ENCODE measurements around the gene ZFAND3.

The ZFAND3 gene

DNA sequence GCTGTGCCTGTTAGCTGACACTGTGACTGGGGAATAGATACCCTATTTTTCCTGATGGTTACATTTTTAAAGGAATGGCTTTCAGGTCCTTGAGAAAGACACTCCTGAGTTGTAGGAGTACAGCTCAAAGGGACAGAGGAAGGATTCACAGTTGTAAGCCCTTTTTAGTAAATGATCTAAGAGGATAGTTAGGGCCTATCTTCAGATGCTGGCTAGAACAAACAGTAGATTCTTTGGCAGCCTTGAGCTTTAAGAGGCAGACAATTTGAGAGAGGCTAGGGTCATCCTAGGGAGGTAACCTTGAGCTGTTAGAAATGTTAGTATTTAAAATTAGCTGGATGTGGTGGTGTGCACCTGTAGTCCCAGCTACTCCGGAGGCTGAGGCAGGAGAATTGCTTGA lies 111.5 kb downstream of the ZFAND3 start:
- H3K9me3 ChIP-seq (ENCODE audit: insufficient read depth, low read depth, low read length) = no peaks in the 10 kb centered on the region
- H3K36me3 ChIP-seq (ENCODE audit: insufficient read depth, low read depth, low read length) = no peaks in the 10 kb centered on the region
- H3K27ac ChIP-seq (ENCODE audit: low read length) = no peak overlapping the region
- H3K4me3 ChIP-seq (ENCODE audit: low read length) = no peak overlapping the region
- no peaks in the 10 kb centered on the region for H3K27me3 ChIP-seq (ENCODE audit: insufficient read depth, low read length)
- H3K9ac ChIP-seq (ENCODE audit: low read depth, low read length) = no peak overlapping the region
- H3K4me1 ChIP-seq (ENCODE audit: insufficient read depth, low read length) = peaks cover 25% of the 10 kb centered on the region

DNA sequence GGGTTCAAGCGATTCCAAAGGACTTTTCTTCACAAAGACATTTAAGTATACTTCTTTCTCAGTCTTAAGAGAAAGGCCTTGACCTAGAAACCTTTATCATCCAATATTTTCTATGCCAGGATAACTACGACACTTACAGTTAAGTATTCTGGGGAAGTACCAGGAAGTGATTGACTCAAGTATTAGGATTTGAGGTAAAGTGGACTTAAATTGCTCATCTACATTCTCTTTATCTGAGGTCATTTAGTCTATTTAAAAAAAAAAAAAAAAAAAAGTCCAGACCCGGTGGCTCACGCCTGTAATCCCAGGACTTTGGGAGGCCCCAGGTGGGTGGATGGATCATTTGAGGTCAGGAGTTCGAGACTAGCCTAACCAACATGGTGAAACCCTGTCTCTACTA lies 114.7 kb downstream of the ZFAND3 start:
- Histone ChIP-seq H3K4me3 (ENCODE audit: low read length) (no peak overlapping the region), H3K36me3 (ENCODE audit: insufficient read depth, low read depth, low read length) (no peaks in the 10 kb centered on the region), H3K27me3 (ENCODE audit: insufficient read depth, low read length) (no peaks in the 10 kb centered on the region), H3K4me1 (ENCODE audit: insufficient read depth, low read length) (peaks cover under 1% of the 10 kb centered on the region; the same call in 1 of the 2 replicates), H3K9me3 (ENCODE audit: insufficient read depth, low read depth, low read length) (no peaks in the 10 kb centered on the region), H3K9ac (ENCODE audit: low read depth, low read length) (no peak overlapping the region), H3K27ac (ENCODE audit: low read length) (no peak overlapping the region)

DNA sequence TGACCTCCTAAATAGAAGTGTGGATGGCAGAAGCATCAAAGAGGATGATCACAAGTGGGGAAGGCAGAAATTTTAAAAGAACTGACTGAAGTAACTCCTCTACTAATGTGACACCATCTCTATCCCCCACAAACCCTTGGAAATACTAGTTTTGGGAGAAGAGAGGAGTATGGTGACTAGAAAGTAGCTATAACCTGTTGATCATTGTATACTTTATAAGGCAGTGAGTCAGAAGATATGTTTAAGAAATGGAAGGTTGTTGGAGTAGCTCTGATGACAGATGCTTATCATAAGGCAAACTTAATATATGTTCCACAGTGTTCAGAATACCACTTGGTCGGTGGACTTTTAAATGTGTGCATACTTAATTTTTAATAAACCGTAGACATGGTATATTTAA lies 116.6 kb downstream of the ZFAND3 start:
- Histone ChIP-seq H3K36me3 (ENCODE audit: insufficient read depth, low read depth, low read length) (no peaks in the 10 kb centered on the region), H3K27me3 (ENCODE audit: insufficient read depth, low read length) (no peaks in the 10 kb centered on the region), H3K27ac (ENCODE audit: low read length) (no peak overlapping the region), H3K9ac (ENCODE audit: low read depth, low read length) (no peak overlapping the region), H3K9me3 (ENCODE audit: insufficient read depth, low read depth, low read length) (no peaks in the 10 kb centered on the region), H3K4me1 (ENCODE audit: insufficient read depth, low read length) (no peaks in the 10 kb centered on the region; the same call in 1 of the 2 replicates), H3K4me3 (ENCODE audit: low read length) (no peak overlapping the region)

DNA sequence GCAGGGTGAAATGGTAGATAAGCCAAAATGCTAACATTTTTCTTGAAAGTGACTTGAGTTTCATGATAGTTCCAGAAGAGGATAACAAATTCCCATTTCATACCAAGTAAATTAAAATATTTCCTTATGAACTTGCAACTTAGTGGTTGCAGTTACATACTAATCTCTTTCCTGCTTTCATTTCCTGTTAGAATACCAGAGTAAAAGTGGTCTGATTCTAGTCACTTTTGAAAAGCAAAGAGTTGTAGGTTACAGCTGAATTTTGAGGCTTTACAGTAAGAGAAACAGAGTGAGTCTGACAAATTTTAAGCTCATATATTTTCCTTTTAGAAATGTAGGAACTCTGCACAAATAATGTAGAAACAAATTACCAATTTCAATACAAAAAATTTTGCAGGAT lies 117.4 kb downstream of the ZFAND3 start:
- Histone ChIP-seq H3K9ac (ENCODE audit: low read depth, low read length) (no peak overlapping the region), H3K36me3 (ENCODE audit: insufficient read depth, low read depth, low read length) (no peaks in the 10 kb centered on the region), H3K4me1 (ENCODE audit: insufficient read depth, low read length) (no peaks in the 10 kb centered on the region; the same call in 1 of the 2 replicates), H3K4me3 (ENCODE audit: low read length) (no peak overlapping the region), H3K27me3 (ENCODE audit: insufficient read depth, low read length) (no peaks in the 10 kb centered on the region), H3K9me3 (ENCODE audit: insufficient read depth, low read depth, low read length) (no peaks in the 10 kb centered on the region), H3K27ac (ENCODE audit: low read length) (no peak overlapping the region)

DNA sequence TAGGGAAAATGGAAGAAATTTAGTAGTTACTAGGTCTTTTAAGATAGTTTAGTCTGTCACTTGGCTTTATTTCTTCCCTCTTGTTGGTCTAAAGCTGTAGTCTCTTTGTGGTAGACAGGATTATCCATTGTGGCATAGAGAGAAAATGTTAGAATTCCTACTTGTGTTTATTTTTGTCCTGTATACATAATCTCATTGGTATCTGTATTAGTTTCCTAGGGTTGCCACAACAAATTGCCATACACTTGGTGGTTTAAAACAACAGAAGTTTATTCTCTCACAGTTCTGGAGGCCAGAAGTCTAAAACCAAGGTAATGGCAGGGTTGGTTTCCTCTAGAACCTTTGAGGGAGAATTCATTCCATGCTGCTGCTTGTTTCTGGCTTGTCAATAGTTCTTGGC lies 119.4 kb downstream of the ZFAND3 start:
- no peaks in the 10 kb centered on the region for H3K27me3 ChIP-seq (ENCODE audit: insufficient read depth, low read length)
- H3K4me3 ChIP-seq (ENCODE audit: low read length) = no peak overlapping the region
- no peak overlapping the region for H3K27ac ChIP-seq (ENCODE audit: low read length)
- H3K9me3 ChIP-seq (ENCODE audit: insufficient read depth, low read depth, low read length) = no peaks in the 10 kb centered on the region
- no peaks in the 10 kb centered on the region for H3K36me3 ChIP-seq (ENCODE audit: insufficient read depth, low read depth, low read length)
- H3K4me1 ChIP-seq (ENCODE audit: insufficient read depth, low read length) = no peaks in the 10 kb centered on the region; the same call in 1 of the 2 replicates
- H3K9ac ChIP-seq (ENCODE audit: low read depth, low read length) = no peak overlapping the region

DNA sequence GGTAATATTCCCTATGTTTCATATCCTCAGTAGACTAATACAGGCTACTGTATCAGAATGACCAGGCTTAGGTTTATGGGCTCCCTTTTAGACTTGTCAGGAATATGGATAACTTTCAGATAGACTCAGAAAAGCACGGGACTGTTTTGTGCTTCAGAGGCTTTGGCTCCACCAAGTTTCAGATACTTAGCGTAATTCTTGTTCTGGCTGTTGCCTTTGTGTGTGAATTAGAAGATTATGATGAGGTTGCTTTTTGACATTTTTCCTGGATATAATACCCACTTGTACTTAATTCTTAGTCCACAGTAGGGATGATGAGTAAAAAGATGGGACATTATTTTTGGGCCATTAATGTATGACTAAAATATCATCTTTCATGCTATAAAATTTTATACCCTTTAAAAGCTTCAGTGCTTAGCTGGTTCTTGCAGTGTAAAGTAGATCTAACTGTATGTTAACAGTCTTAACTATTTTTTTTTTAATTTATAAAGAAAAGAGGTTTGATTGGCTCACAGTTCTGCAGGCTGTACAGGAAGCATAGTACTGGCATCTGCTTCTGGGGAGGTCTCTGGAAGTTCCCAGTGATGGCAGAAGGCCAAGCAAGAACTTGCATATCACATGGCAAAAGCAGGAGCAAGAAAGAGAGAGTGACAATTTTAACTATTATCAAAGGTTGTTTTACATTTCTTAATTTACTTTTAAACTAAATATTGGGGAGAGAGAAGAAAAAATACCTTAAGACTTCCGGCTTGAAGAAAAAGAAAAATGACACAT lies 120.7 kb downstream of the ZFAND3 start:
- Histone ChIP-seq H3K9me3 (ENCODE audit: insufficient read depth, low read depth, low read length) (no peaks in the 10 kb centered on the region), H3K4me1 (ENCODE audit: insufficient read depth, low read length) (no peaks in the 10 kb centered on the region; the same call in 1 of the 2 replicates), H3K36me3 (ENCODE audit: insufficient read depth, low read depth, low read length) (no peaks in the 10 kb centered on the region), H3K4me3 (ENCODE audit: low read length) (no peak overlapping the region), H3K27me3 (ENCODE audit: insufficient read depth, low read length) (no peaks in the 10 kb centered on the region), H3K27ac (ENCODE audit: low read length) (no peak overlapping the region), H3K9ac (ENCODE audit: low read depth, low read length) (no peak overlapping the region)

DNA sequence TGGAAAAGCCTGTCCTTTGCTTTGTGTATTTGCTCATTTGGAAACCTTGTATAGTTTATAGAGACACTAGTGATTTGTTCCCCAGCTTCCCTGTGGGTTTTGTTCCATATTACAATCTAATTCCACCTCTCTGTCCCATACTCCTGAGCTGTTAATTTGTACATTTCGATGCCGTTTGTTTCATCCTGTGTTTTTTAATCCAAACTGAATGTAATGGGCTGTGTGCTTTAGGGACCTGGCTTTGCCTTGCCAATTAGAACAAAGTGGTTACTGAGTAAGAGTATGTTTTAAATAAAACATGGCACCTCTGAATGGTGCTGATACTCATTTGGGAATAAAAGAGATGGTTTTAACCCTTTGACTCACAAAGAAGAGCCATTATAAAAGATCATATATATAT lies 122.3 kb downstream of the ZFAND3 start:
- Histone ChIP-seq H3K9ac (ENCODE audit: low read depth, low read length) (no peak overlapping the region), H3K27ac (ENCODE audit: low read length) (no peak overlapping the region), H3K27me3 (ENCODE audit: insufficient read depth, low read length) (no peaks in the 10 kb centered on the region), H3K4me3 (ENCODE audit: low read length) (no peak overlapping the region), H3K4me1 (ENCODE audit: insufficient read depth, low read length) (no peaks in the 10 kb centered on the region; the same call in 1 of the 2 replicates), H3K36me3 (ENCODE audit: insufficient read depth, low read depth, low read length) (no peaks in the 10 kb centered on the region), H3K9me3 (ENCODE audit: insufficient read depth, low read depth, low read length) (no peaks in the 10 kb centered on the region)

DNA sequence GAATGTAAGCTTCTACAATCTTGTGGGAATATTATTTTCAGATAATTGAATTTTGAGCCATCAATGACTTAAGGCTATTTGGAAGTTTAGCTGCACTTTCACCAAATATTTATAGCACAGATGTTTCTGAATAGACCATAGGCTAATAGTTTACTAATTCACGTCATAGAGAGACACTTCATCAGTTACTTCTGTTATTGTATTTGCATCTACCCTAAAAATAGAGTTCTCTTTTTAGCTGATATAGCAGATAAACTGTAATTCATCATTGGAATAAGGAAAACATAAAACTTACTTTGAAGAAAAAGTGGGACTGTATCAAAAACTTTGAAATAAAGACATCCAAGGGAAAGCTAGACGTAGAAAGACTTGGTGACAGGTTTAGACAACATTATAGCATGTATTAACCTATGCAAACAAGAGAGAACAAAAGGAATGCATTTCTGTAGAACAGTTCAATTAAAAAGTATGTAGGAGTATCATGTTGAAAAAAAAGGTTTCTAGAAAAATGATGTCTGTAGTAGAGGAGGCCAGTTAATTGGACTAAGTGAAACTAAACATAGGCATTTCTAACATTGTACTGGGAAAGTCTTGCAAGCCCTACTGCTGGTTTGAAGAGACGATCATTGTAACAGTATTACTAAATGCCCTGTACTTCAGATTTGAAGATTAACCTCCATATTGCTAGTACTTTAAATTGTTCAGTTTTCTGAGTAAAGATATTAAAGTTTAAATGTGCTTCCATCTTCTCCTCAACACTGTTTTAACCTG lies 123.3 kb downstream of the ZFAND3 start:
- no peaks in the 10 kb centered on the region; the same call in 1 of the 2 replicates for H3K4me1 ChIP-seq (ENCODE audit: insufficient read depth, low read length)

DNA sequence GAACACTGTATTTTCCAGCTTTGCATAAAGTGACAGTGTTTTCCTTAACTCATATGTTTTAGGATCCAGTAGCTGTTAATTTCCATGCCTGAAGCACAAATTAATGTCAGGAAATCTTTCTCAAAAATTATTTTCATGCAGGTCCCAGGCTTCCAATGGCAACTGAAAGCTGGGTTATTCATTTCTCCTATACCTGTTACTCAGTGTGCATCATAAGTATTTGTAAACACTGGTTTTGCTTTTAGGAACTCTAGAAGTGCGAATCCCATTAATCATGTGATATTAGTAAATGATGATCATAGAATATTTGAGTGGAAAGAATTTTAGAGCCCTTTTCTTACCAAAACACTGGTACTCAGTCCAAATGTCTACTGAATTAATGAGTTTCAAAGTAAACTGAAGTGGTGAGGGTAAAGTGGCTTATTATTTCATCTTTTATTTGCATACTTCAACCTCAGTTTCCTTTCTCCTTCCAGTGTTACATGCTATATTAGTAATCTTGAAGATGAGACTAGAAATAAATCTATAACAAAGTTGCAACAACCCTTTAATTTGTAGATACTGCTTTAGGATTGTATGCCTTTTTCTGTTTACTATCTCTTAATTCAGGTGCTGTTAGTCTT lies 124.0 kb downstream of the ZFAND3 start:
- no peak overlapping the region for H3K27ac ChIP-seq (ENCODE audit: low read length)
- no peaks in the 10 kb centered on the region for H3K9me3 ChIP-seq (ENCODE audit: insufficient read depth, low read depth, low read length)
- H3K27me3 ChIP-seq (ENCODE audit: insufficient read depth, low read length) = no peaks in the 10 kb centered on the region
- H3K4me1 ChIP-seq (ENCODE audit: insufficient read depth, low read length) = no peaks in the 10 kb centered on the region; the same call in 1 of the 2 replicates
- no peaks in the 10 kb centered on the region for H3K36me3 ChIP-seq (ENCODE audit: insufficient read depth, low read depth, low read length)
- no peak overlapping the region for H3K4me3 ChIP-seq (ENCODE audit: low read length)
- H3K9ac ChIP-seq (ENCODE audit: low read depth, low read length) = no peak overlapping the region

More for the DNA sequence above, 123.3 kb downstream of the ZFAND3 start:
- no peak overlapping the region for H3K9ac ChIP-seq (ENCODE audit: low read depth, low read length)
- H3K27ac ChIP-seq (ENCODE audit: low read length) = no peak overlapping the region
- H3K9me3 ChIP-seq (ENCODE audit: insufficient read depth, low read depth, low read length) = no peaks in the 10 kb centered on the region
- H3K27me3 ChIP-seq (ENCODE audit: insufficient read depth, low read length) = no peaks in the 10 kb centered on the region
- no peak overlapping the region for H3K4me3 ChIP-seq (ENCODE audit: low read length)
- H3K36me3 ChIP-seq (ENCODE audit: insufficient read depth, low read depth, low read length) = no peaks in the 10 kb centered on the region

DNA sequence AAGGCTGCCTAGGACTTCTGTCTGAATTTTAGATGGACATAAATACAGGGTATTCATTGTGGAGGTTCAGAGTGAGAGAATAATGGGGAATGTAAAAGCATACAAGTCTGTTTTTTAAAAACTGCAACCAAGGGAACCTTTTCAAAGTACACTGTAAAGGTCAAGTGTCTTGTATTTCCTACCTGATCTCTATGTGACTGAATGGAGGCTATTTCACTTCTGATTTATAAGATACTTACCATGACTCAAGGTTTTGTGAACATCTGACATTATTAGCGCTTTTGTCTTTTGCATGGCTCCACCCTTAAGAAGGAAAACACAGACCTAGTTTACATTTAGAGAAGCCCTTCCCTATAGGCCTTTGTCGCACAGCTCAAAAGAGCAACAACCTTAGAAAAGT lies 126.5 kb downstream of the ZFAND3 start:
- Histone ChIP-seq H3K36me3 (ENCODE audit: insufficient read depth, low read depth, low read length) (no peaks in the 10 kb centered on the region), H3K9ac (ENCODE audit: low read depth, low read length) (no peak overlapping the region), H3K9me3 (ENCODE audit: insufficient read depth, low read depth, low read length) (no peaks in the 10 kb centered on the region), H3K4me1 (ENCODE audit: insufficient read depth, low read length) (no peaks in the 10 kb centered on the region; the same call in 1 of the 2 replicates), H3K4me3 (ENCODE audit: low read length) (no peak overlapping the region), H3K27me3 (ENCODE audit: insufficient read depth, low read length) (no peaks in the 10 kb centered on the region), H3K27ac (ENCODE audit: low read length) (no peak overlapping the region)

DNA sequence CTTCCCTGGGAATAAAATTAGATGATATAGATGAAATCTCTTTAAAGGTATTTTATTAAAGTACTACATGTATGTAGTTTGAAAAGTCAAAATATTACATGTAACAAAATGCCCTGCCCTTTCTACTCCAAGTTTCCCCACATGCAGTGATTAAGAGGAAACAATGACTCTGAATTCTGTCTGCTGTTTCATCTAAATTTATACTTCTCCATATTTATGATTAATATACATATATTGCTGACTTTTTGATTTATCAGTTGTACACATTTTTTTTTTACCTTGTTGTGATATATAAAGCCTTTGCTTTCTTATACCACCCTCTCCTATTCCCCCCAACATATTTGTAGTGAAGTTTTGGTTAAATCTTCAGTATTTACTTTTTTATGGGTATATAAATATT lies 127.9 kb downstream of the ZFAND3 start:
- no peaks in the 10 kb centered on the region for H3K4me1 ChIP-seq (ENCODE audit: insufficient read depth, low read length)
- no peaks in the 10 kb centered on the region for H3K9me3 ChIP-seq (ENCODE audit: insufficient read depth, low read depth, low read length)
- H3K27me3 ChIP-seq (ENCODE audit: insufficient read depth, low read length) = no peaks in the 10 kb centered on the region
- no peaks in the 10 kb centered on the region for H3K36me3 ChIP-seq (ENCODE audit: insufficient read depth, low read depth, low read length)
- no peak overlapping the region for H3K27ac ChIP-seq (ENCODE audit: low read length)
- no peak overlapping the region for H3K4me3 ChIP-seq (ENCODE audit: low read length)
- no peak overlapping the region for H3K9ac ChIP-seq (ENCODE audit: low read depth, low read length)
